DOHH2 (cell line): ENCODE results near the gene WSCD2.

Source experiments
- H3F3A ChIP-seq: fragments of 200-600 bp; sonication (generic), shearing (Covaris generic); 2 replicates; pipeline ENCODE4 v1.6.0; 2016; ENCODE audit warnings: antibody characterized with exemption, mild to moderate bottlenecking; ENCODE audit not compliant: control insufficient read depth, insufficient read depth
- H3K27ac ChIP-seq: fragments of 200-600 bp; sonication (generic); 2 replicates; pipeline ENCODE4 v1.5.1; 2014; ENCODE audit warnings: low read depth, mild to moderate bottlenecking, low read length, moderate library complexity
- H3K27me3 ChIP-seq: fragments of 200-600 bp; sonication (generic); 2 replicates; pipeline ENCODE4 v1.6.1; 2014; ENCODE audit warnings: mild to moderate bottlenecking, low read length, mixed read lengths; ENCODE audit not compliant: control insufficient read depth
- H3K36me3 ChIP-seq: fragments of 200-600 bp; sonication (generic); 2 replicates; pipeline ENCODE4 v1.6.1; 2014; ENCODE audit warnings: mild to moderate bottlenecking, low read length, moderate library complexity, mixed read lengths; ENCODE audit not compliant: control insufficient read depth
- H3K4me1 ChIP-seq: fragments of 200-600 bp; sonication (generic); 2 replicates; pipeline ENCODE4 v1.6.1; 2014; ENCODE audit warnings: mild to moderate bottlenecking, low read length, mixed read lengths; ENCODE audit not compliant: control insufficient read depth
- H3K4me2 ChIP-seq: fragments of 200-600 bp; sonication (generic); 2 replicates; pipeline ENCODE4 v1.6.0; 2014; ENCODE audit warnings: mild to moderate bottlenecking, low read length, moderate library complexity
- H3K4me3 ChIP-seq: fragments of 200-600 bp; sonication (generic); 2 replicates; pipeline ENCODE4 v1.5.1; 2014; ENCODE audit warnings: mild to moderate bottlenecking, low read length, mixed read lengths
- H3K79me2 ChIP-seq: fragments of 200-600 bp; sonication (generic); 2 replicates; pipeline ENCODE4 v1.6.1; 2014; ENCODE audit warnings: mild to moderate bottlenecking, low read length, mixed read lengths; ENCODE audit not compliant: control insufficient read depth
- H3K9me2 ChIP-seq: fragments of 200-600 bp; sonication (generic); replicated peaks from 2 replicates; pipeline ENCODE4 v1.6.1; 2014; ENCODE audit warnings: mild to moderate bottlenecking, low read length, mixed read lengths; ENCODE audit not compliant: control insufficient read depth
- H3K9me3 ChIP-seq: fragments of 200-600 bp; sonication (generic); 2 replicates; pipeline ENCODE4 v1.6.1; 2014; ENCODE audit warnings: antibody characterized with exemption, low read length, mixed read lengths; ENCODE audit not compliant: control insufficient read depth, insufficient read depth
- H4K20me1 ChIP-seq: fragments of 200-600 bp; sonication (generic); 2 replicates; pipeline ENCODE4 v1.6.0; 2014; ENCODE audit warnings: low read depth, mild to moderate bottlenecking, antibody characterized with exemption, low read length, moderate library complexity; ENCODE audit not compliant: control insufficient read depth, insufficient read depth
- CTCF ChIP-seq: fragments of 200-600 bp; sonication (generic); IDR thresholded peaks from one replicate; pipeline ENCODE4 v1.5.1; 2014; ENCODE audit warnings: antibody characterized with exemption, mild to moderate bottlenecking, low read depth, low read length; ENCODE audit not compliant: poor library complexity, severe bottlenecking
- EZH2phosphoT487 ChIP-seq: fragments of 200-600 bp; sonication (generic); IDR thresholded peaks from 2 replicates; pipeline ENCODE4 v1.6.1; 2017; ENCODE audit warnings: borderline replicate concordance, mild to moderate bottlenecking, antibody characterized with exemption, low read length, moderate library complexity, mixed read lengths

WSCD2 gene

GRCh38 chr12:108116254-108116653 is 12.8 kb upstream of the WSCD2 start:
- Histone ChIP-seq H3K9me3 (no peaks in the 10 kb centered on the region), H3F3A (no peaks in the 10 kb centered on the region), H3K27ac (no peak overlapping the region), H3K27me3 (peaks cover 2% of the 10 kb centered on the region; the same call in 1 of the 2 replicates), H3K4me3 (no peak overlapping the region), H4K20me1 (no peaks in the 10 kb centered on the region), H3K79me2 (no peaks in the 10 kb centered on the region), H3K4me1 (no peaks in the 10 kb centered on the region), H3K9me2 (no peaks in the 10 kb centered on the region), H3K4me2 (no peak overlapping the region), H3K36me3 (no peaks in the 10 kb centered on the region)
- TF ChIP-seq EZH2phosphoT487 (no peak), CTCF (no peak)

DNA sequence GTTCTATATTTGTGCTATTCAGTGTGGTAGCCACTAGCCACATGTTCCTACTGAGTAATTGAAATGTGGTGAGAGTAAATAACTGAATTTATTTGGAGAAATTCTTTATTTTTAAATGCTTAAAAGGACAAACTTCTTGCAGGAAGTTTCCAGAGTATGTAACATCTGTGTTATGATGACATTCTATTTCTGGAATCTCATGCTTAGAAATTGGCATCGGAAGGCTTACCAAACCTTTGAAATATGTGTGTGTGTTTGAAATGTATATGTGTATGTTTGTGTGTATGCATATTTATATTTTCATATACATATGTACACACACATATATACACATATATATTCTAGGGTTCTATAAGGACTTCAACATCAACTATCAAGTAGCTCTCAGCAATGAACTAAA is 12.4 kb upstream of the WSCD2 start:
- Histone ChIP-seq H3K9me2 (no peaks in the 10 kb centered on the region), H3K4me3 (no peak overlapping the region), H3K4me2 (no peak overlapping the region)

GRCh38 chr12:108117163-108117849 is 11.8 kb upstream of the WSCD2 start:
- no peak overlapping the region for H3K4me3 ChIP-seq
- H3K4me1 ChIP-seq = no peaks in the 10 kb centered on the region
- peaks cover 4% of the 10 kb centered on the region for H3K27me3 ChIP-seq
- H3K79me2 ChIP-seq = no peaks in the 10 kb centered on the region
- TF ChIP-seq CTCF = no peak
- no peak for TF ChIP-seq EZH2phosphoT487
- H4K20me1 ChIP-seq = no peaks in the 10 kb centered on the region
- H3K9me3 ChIP-seq = no peaks in the 10 kb centered on the region
- H3K36me3 ChIP-seq = no peaks in the 10 kb centered on the region
- H3K27ac ChIP-seq = no peak overlapping the region
- no peaks in the 10 kb centered on the region for H3K9me2 ChIP-seq
- H3K4me2 ChIP-seq = no peak overlapping the region
- no peaks in the 10 kb centered on the region for H3F3A ChIP-seq

More for the DNA sequence above, 12.4 kb upstream of the WSCD2 start:
- H3K79me2 ChIP-seq = no peaks in the 10 kb centered on the region
- H3K27me3 ChIP-seq = peaks cover 2% of the 10 kb centered on the region; the same call in 1 of the 2 replicates
- H3K9me3 ChIP-seq = no peaks in the 10 kb centered on the region
- H3K27ac ChIP-seq = no peak overlapping the region
- H4K20me1 ChIP-seq = no peaks in the 10 kb centered on the region
- TF ChIP-seq CTCF (no peak), EZH2phosphoT487 (no peak)
- no peaks in the 10 kb centered on the region for H3K36me3 ChIP-seq
- H3K4me1 ChIP-seq = no peaks in the 10 kb centered on the region
- H3F3A ChIP-seq = no peaks in the 10 kb centered on the region
